MM.1S (cell line): ENCODE measurements around the gene GTF2H3.

ENCODE experiments used
- DNase-seq: peaks from one replicate; pipeline ENCODE4 v3.0.0-alpha.2; 2015
- H2AFZ ChIP-seq: fragments of 300-600 bp; sonication (generic); 2 replicates; pipeline ENCODE4 v1.6.0; 2016; ENCODE audit warnings: antibody characterized with exemption, low read length
- H3F3A ChIP-seq: fragments of 300-600 bp; sonication (generic); 2 replicates; pipeline ENCODE4 v1.6.1; 2016; ENCODE audit warnings: mild to moderate bottlenecking, antibody characterized with exemption, low read length, moderate library complexity, mixed read lengths; ENCODE audit not compliant: insufficient read depth
- H3K27ac ChIP-seq: fragments of 300-600 bp; sonication (generic); 2 replicates; pipeline ENCODE4 v1.5.1; 2016; ENCODE audit warnings: mild to moderate bottlenecking, low read length
- H3K27me3 ChIP-seq: fragments of 300-600 bp; sonication (generic); replicated peaks from 2 replicates; pipeline ENCODE4 v1.6.0; 2016; ENCODE audit warnings: low read length; ENCODE audit not compliant: insufficient read depth
- H3K36me3 ChIP-seq: fragments of 300-600 bp; sonication (generic); replicated peaks from 2 replicates; pipeline ENCODE4 v1.6.1; 2016; ENCODE audit warnings: mild to moderate bottlenecking, low read length, mixed read lengths; ENCODE audit not compliant: insufficient read depth
- H3K4me1 ChIP-seq: fragments of 300-600 bp; sonication (generic); 2 replicates; pipeline ENCODE4 v1.6.1; 2016; ENCODE audit warnings: low read length, mixed read lengths
- H3K4me2 ChIP-seq: fragments of 300-600 bp; sonication (generic); 2 replicates; pipeline ENCODE4 v1.6.0; 2016; ENCODE audit warnings: low read depth, low read length
- H3K4me3 ChIP-seq: fragments of 300-600 bp; sonication (generic); 2 replicates; pipeline ENCODE4 v1.5.1; 2016; ENCODE audit warnings: low read length, mixed read lengths
- H3K79me2 ChIP-seq: fragments of 300-600 bp; sonication (generic); 2 replicates; pipeline ENCODE4 v1.6.1; 2016; ENCODE audit warnings: mixed run types, low read length, mixed read lengths
- H3K9ac ChIP-seq: fragments of 300-600 bp; sonication (generic); 2 replicates; pipeline ENCODE4 v1.6.1; 2016; ENCODE audit warnings: low read length, mixed read lengths
- H3K9me2 ChIP-seq: fragments of 300-600 bp; sonication (generic); replicated peaks from 2 replicates; pipeline ENCODE4 v1.6.1; 2016; ENCODE audit warnings: mild to moderate bottlenecking, low read length, mixed read lengths; ENCODE audit not compliant: insufficient read depth
- H3K9me3 ChIP-seq: fragments of 300-600 bp; sonication (generic); replicated peaks from 2 replicates; pipeline ENCODE4 v1.6.1; 2016; ENCODE audit warnings: mild to moderate bottlenecking, low read length, mixed read lengths; ENCODE audit not compliant: insufficient read depth
- H4K20me1 ChIP-seq: fragments of 300-600 bp; sonication (generic); 2 replicates; pipeline ENCODE4 v1.6.1; 2016; ENCODE audit warnings: mild to moderate bottlenecking, low read length, moderate library complexity, mixed read lengths; ENCODE audit not compliant: insufficient read depth
- EZH2 ChIP-seq: fragments of 300-600 bp; sonication (generic); optimal IDR thresholded peaks from 2 replicates; pipeline ENCODE3; 2017; ENCODE audit warnings: low read depth, mild to moderate bottlenecking, antibody characterized with exemption, low read length, mixed read lengths
- EZH2phosphoT487 ChIP-seq: fragments of 300-600 bp; sonication (generic); IDR thresholded peaks from 2 replicates; pipeline ENCODE4 v1.6.1; 2018; ENCODE audit warnings: antibody characterized with exemption, low read length
- TF ChIP-seq, protein P1 (sequence below): fragments of 300-600 bp; sonication (generic); IDR thresholded peaks from 2 replicates; pipeline ENCODE4 v1.5.1; 2016; ENCODE audit warnings: antibody characterized with exemption, low read length, mixed read lengths

Gene GTF2H3

DNA sequence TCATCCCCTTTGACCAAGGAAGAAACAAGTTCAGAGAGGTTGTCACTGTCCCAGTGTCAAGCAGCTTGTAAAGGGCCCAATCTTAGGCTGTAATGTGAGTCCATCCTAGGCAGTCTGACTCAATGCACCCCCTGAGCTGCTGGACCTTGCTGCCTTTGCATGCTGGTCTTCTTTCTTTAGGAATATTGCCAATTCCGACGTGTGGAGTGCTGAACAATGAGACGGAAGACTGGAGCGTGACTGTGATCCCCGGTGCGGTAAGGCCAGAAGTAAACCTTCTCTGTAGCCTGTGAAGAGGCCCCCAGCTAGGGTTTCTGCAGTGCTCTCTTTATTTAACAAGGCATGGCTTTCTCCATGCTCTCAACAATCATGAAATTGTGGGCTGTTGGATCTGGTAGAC is 38.2 kb downstream of the GTF2H3 start:
- no peaks in the 10 kb centered on the region for H3K4me1 ChIP-seq
- no peaks in the 10 kb centered on the region for H3F3A ChIP-seq
- H4K20me1 ChIP-seq, result no peaks in the 10 kb centered on the region
- peak overlapping the region; percentile 79; the same call in 1 of the 2 replicates for H3K4me2 ChIP-seq
- no peaks in the 10 kb centered on the region for H3K27me3 ChIP-seq
- H2AFZ ChIP-seq, result no peak overlapping the region
- no peaks in the 10 kb centered on the region for H3K36me3 ChIP-seq
- no peaks in the 10 kb centered on the region for H3K9me3 ChIP-seq
- H3K4me3 ChIP-seq, result no peak overlapping the region
- TF ChIP-seq EZH2, result no peak
- no peak for TF ChIP-seq EZH2phosphoT487
- TF ChIP-seq, protein P1, sequence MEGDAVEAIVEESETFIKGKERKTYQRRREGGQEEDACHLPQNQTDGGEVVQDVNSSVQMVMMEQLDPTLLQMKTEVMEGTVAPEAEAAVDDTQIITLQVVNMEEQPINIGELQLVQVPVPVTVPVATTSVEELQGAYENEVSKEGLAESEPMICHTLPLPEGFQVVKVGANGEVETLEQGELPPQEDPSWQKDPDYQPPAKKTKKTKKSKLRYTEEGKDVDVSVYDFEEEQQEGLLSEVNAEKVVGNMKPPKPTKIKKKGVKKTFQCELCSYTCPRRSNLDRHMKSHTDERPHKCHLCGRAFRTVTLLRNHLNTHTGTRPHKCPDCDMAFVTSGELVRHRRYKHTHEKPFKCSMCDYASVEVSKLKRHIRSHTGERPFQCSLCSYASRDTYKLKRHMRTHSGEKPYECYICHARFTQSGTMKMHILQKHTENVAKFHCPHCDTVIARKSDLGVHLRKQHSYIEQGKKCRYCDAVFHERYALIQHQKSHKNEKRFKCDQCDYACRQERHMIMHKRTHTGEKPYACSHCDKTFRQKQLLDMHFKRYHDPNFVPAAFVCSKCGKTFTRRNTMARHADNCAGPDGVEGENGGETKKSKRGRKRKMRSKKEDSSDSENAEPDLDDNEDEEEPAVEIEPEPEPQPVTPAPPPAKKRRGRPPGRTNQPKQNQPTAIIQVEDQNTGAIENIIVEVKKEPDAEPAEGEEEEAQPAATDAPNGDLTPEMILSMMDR, result no peak
- no peak for DNase-seq
- H3K27ac ChIP-seq, result no peak overlapping the region
- H3K9me2 ChIP-seq, result no peaks in the 10 kb centered on the region
- no peaks in the 10 kb centered on the region for H3K79me2 ChIP-seq
- no peak overlapping the region for H3K9ac ChIP-seq

DNA sequence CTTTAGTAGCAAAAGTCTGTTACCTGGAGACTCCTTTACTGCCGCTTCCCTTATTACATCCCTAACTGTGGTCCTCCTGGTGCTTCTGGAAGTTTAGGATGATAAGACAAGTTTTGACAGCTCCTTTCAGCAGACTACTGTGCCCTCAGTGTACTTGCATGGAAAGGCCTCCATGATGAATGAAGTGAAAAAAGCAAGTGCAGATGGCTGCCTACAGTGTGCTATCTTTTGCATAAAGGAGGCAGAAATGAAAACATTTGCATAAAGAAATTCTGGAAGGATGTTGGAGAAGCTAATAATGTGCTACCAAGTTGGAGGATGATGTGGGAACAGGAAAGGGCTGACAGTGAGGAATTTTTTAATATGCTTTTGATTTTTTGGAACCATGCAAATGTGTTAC is 41.8 kb downstream of the GTF2H3 start:
- no peaks in the 10 kb centered on the region for H3K4me1 ChIP-seq
- H2AFZ ChIP-seq, result no peak overlapping the region
- no peaks in the 10 kb centered on the region for H3K9me3 ChIP-seq
- no peak overlapping the region for H3K4me3 ChIP-seq
- no peak for DNase-seq
- no peak overlapping the region for H3K9ac ChIP-seq
- H3K9me2 ChIP-seq, result no peaks in the 10 kb centered on the region
- no peak overlapping the region for H3K4me2 ChIP-seq
- no peak overlapping the region for H3K27ac ChIP-seq
- TF ChIP-seq, protein P1, result no peak
- TF ChIP-seq EZH2, result no peak
- no peak for TF ChIP-seq EZH2phosphoT487
- H4K20me1 ChIP-seq, result no peaks in the 10 kb centered on the region
- H3K27me3 ChIP-seq, result no peaks in the 10 kb centered on the region
- no peaks in the 10 kb centered on the region for H3F3A ChIP-seq
- H3K79me2 ChIP-seq, result no peaks in the 10 kb centered on the region
- H3K36me3 ChIP-seq, result no peaks in the 10 kb centered on the region

DNA sequence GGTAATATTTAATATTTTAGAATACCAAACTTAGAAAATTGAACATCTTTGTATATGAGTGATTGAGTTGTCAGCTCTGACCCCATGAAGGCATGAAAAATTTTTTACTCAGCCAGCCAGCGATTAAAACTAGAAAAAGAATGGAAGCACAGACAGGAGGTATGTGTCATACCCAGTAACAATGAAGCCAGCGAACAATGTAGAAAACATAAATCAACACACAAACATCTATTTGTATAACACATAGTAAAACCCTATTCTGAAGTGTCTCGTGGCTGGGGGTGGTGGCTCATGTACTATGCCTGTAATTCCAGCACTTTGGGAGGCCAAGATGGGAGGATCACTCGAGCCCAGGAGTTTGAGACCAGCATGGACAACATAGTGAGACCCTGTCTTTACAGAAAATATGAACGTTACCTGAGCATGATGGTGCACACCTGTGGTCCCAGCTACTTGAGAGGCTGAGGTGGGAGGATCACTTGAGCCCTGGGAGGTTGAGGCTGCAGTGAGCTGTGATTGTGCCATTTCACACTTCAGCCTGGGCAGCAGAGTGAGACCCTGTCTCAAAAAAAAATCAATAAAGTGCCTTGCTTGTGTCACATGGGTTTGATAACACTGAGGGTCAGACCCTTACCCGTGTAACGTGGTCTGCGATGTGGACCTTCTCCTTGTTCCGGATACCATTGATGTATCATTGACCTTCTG is 43.1 kb downstream of the GTF2H3 start:
- Histone ChIP-seq H3K9me3 (no peaks in the 10 kb centered on the region), H3K27me3 (no peaks in the 10 kb centered on the region), H3K4me3 (no peak overlapping the region), H3K36me3 (no peaks in the 10 kb centered on the region), H3K79me2 (no peaks in the 10 kb centered on the region), H2AFZ (no peak overlapping the region), H3F3A (no peaks in the 10 kb centered on the region), H4K20me1 (no peaks in the 10 kb centered on the region), H3K4me2 (no peak overlapping the region), H3K9me2 (no peaks in the 10 kb centered on the region), H3K27ac (no peak overlapping the region), H3K9ac (no peak overlapping the region), H3K4me1 (no peaks in the 10 kb centered on the region)
- DNase-seq, result no peak
- TF ChIP-seq, protein P1, result no peak
